Measurements from ENCODE around the gene RPAP2.

Gene RPAP2

GRCh38 chr1:92298573-92299476 lies at the start of gene RPAP2, which contains the start of gene GLMN:
Gene RPAP2 (plus strand): TSS chr1:92299059. CDS start chr1:92299074, 15 bp downstream.
Gene GLMN (minus strand): TSS chr1:92298987. CDS start chr1:92297999, 988 bp downstream.
- TF ChIP-seq RAD21 (IDR thresholded peaks at IDR 0.05; ENCODE audit: low read depth) (no peak), TEAD4 (IDR thresholded peaks at IDR 0.05) (peak; percentile 11; the same call in 1 of the 2 replicates), MAX (IDR thresholded peaks at IDR 0.05) (peak; percentile 74), CREB1 (IDR thresholded peaks at IDR 0.05; ENCODE audit: low read depth) (0 out of 2 replicates have a peak, but pooled peaks have one; percentile 21), TAF1 (IDR thresholded peaks at IDR 0.05; ENCODE audit: low read depth) (peak; percentile 92), FOXM1 (IDR thresholded peaks at IDR 0.05; ENCODE audit: borderline replicate concordance, low read depth) (no peak), REST (IDR thresholded peaks at IDR 0.05; ENCODE audit: low read depth) (no peak), TCF12 (IDR thresholded peaks at IDR 0.05; ENCODE audit: low read depth) (no peak), YY1 (IDR thresholded peaks at IDR 0.05; ENCODE audit: low read depth) (peak; percentile 81; the same call in 1 of the 2 replicates), EP300 (IDR thresholded peaks at IDR 0.05; ENCODE audit: borderline replicate concordance) (no peak), CEBPB (IDR thresholded peaks at IDR 0.05) (no peak), EGR1 (IDR thresholded peaks at IDR 0.05) (no peak), NFIC (IDR thresholded peaks at IDR 0.05) (no peak), USF1 (IDR thresholded peaks at IDR 0.05) (peak; percentile 40; the same call in 1 of the 2 replicates)

GRCh38 chr1:92259350-92259749 lies 39.5 kb upstream of the RPAP2 start:
- no peak for TF ChIP-seq RAD21 (IDR thresholded peaks at IDR 0.05; ENCODE audit: low read depth)
- TF ChIP-seq TAF1 (IDR thresholded peaks at IDR 0.05; ENCODE audit: low read depth): no peak
- no peak for TF ChIP-seq CEBPB (IDR thresholded peaks at IDR 0.05)
- TF ChIP-seq EP300 (IDR thresholded peaks at IDR 0.05; ENCODE audit: borderline replicate concordance): no peak

- TF ChIP-seq USF1 (IDR thresholded peaks at IDR 0.05) (no peak), TAF1 (IDR thresholded peaks at IDR 0.05; ENCODE audit: low read depth) (no peak), MAX (IDR thresholded peaks at IDR 0.05) (no peak), REST (IDR thresholded peaks at IDR 0.05; ENCODE audit: low read depth) (no peak), NFIC (IDR thresholded peaks at IDR 0.05) (no peak), EGR1 (IDR thresholded peaks at IDR 0.05) (no peak), EP300 (IDR thresholded peaks at IDR 0.05; ENCODE audit: borderline replicate concordance) (no peak), ZBTB7A (IDR thresholded peaks at IDR 0.05; ENCODE audit: low read depth) (no peak), TCF12 (IDR thresholded peaks at IDR 0.05; ENCODE audit: low read depth) (no peak), RAD21 (IDR thresholded peaks at IDR 0.05; ENCODE audit: low read depth) (no peak), YY1 (IDR thresholded peaks at IDR 0.05; ENCODE audit: low read depth) (no peak), CEBPB (IDR thresholded peaks at IDR 0.05) (no peak), FOXM1 (IDR thresholded peaks at IDR 0.05; ENCODE audit: borderline replicate concordance, low read depth) (no peak), TEAD4 (IDR thresholded peaks at IDR 0.05) (no peak), CREB1 (IDR thresholded peaks at IDR 0.05; ENCODE audit: low read depth) (no peak)
These were observed 36.3 kb upstream of the RPAP2 start for GRCh38 chr1:92262516-92262915.

GRCh38 chr1:92273039-92273438 lies 25.8 kb upstream of the RPAP2 start:
- TF ChIP-seq TEAD4 (IDR thresholded peaks at IDR 0.05): no peak
- no peak for TF ChIP-seq ZBTB7A (IDR thresholded peaks at IDR 0.05; ENCODE audit: low read depth)
- TF ChIP-seq CREB1 (IDR thresholded peaks at IDR 0.05; ENCODE audit: low read depth): no peak
- TF ChIP-seq TCF12 (IDR thresholded peaks at IDR 0.05; ENCODE audit: low read depth): no peak
- TF ChIP-seq REST (IDR thresholded peaks at IDR 0.05; ENCODE audit: low read depth): no peak
- TF ChIP-seq EGR1 (IDR thresholded peaks at IDR 0.05): no peak
- no peak for TF ChIP-seq USF1 (IDR thresholded peaks at IDR 0.05)
- TF ChIP-seq MAX (IDR thresholded peaks at IDR 0.05): no peak
- no peak for TF ChIP-seq RAD21 (IDR thresholded peaks at IDR 0.05; ENCODE audit: low read depth)
- TF ChIP-seq YY1 (IDR thresholded peaks at IDR 0.05; ENCODE audit: low read depth): no peak
- no peak for TF ChIP-seq EP300 (IDR thresholded peaks at IDR 0.05; ENCODE audit: borderline replicate concordance)
- no peak for TF ChIP-seq FOXM1 (IDR thresholded peaks at IDR 0.05; ENCODE audit: borderline replicate concordance, low read depth)
- no peak for TF ChIP-seq CEBPB (IDR thresholded peaks at IDR 0.05)
- TF ChIP-seq TAF1 (IDR thresholded peaks at IDR 0.05; ENCODE audit: low read depth): no peak
- no peak for TF ChIP-seq NFIC (IDR thresholded peaks at IDR 0.05)

All from Ishikawa (cell line).